NT2/D1 (cell line): ENCODE data around the gene CENPN.

ENCODE experiments used
- DNase-seq: peaks from one replicate; pipeline ENCODE4 v3.0.0-alpha.2; 2011; ENCODE audit warnings: low read depth, low spot score
- H3K27me3 ChIP-seq: 2 replicates; pipeline ENCODE4 v1.6.0; 2011; ENCODE audit warnings: mild to moderate bottlenecking; ENCODE audit not compliant: insufficient read length, insufficient read depth
- H3K36me3 ChIP-seq: 2 replicates; pipeline ENCODE4 v1.6.1; 2011; ENCODE audit warnings: mild to moderate bottlenecking, low read length, mixed read lengths; ENCODE audit not compliant: insufficient read depth, insufficient read length
- H3K4me1 ChIP-seq: 2 replicates; pipeline ENCODE4 v1.5.1; 2011; ENCODE audit not compliant: insufficient read depth, insufficient read length
- H3K4me3 ChIP-seq: 2 replicates; pipeline ENCODE4 v1.5.1; 2011; ENCODE audit warnings: low read depth; ENCODE audit not compliant: insufficient read length
- H3K9ac ChIP-seq: 2 replicates; pipeline ENCODE4 v1.6.0; 2011; ENCODE audit warnings: low read depth; ENCODE audit not compliant: insufficient read length
- H3K9me3 ChIP-seq: 2 replicates; pipeline ENCODE4 v1.5.1; 2011; ENCODE audit warnings: mild to moderate bottlenecking, low read length; ENCODE audit not compliant: insufficient read depth
- SUZ12 ChIP-seq: IDR thresholded peaks from 2 replicates; pipeline ENCODE4 v1.6.1; 2011; ENCODE audit not compliant: insufficient read length, insufficient read depth; ENCODE audit errors: extremely low read depth
- YY1 ChIP-seq: IDR thresholded peaks from 2 replicates; pipeline ENCODE4 v1.6.1; 2011; ENCODE audit not compliant: insufficient read length, insufficient read depth
- ZNF274 ChIP-seq: IDR thresholded peaks from 2 replicates; pipeline ENCODE4 v1.6.1; 2011; ENCODE audit warnings: mild to moderate bottlenecking, low read depth, low read length

Gene CENPN

GRCh38 chr16:80991792-80992430, 15.1 kb upstream of the CENPN start:
- no peak overlapping the region for H3K9ac ChIP-seq
- TF ChIP-seq SUZ12 (no peak), YY1 (no peak), ZNF274 (no peak)
- H3K4me1 ChIP-seq, result no peaks in the 10 kb centered on the region
- H3K9me3 ChIP-seq, result no peaks in the 10 kb centered on the region
- no peaks in the 10 kb centered on the region for H3K27me3 ChIP-seq
- no peak for DNase-seq
- H3K36me3 ChIP-seq, result peaks cover 16% of the 10 kb centered on the region
- no peak overlapping the region for H3K4me3 ChIP-seq

- Histone ChIP-seq H3K9ac (no peak overlapping the region), H3K4me3 (no peak overlapping the region), H3K27me3 (no peaks in the 10 kb centered on the region), H3K4me1 (no peaks in the 10 kb centered on the region), H3K9me3 (no peaks in the 10 kb centered on the region), H3K36me3 (peaks cover 16% of the 10 kb centered on the region)
- DNase-seq, result no peak
- TF ChIP-seq YY1, result no peak
- TF ChIP-seq SUZ12, result no peak
- no peak for TF ChIP-seq ZNF274
These were observed 14.2 kb upstream of the CENPN start for GRCh38 chr16:80992676-80993293.

- Histone ChIP-seq H3K4me3 (no peak overlapping the region), H3K9me3 (no peaks in the 10 kb centered on the region), H3K36me3 (peaks cover 16% of the 10 kb centered on the region), H3K4me1 (no peaks in the 10 kb centered on the region), H3K9ac (no peak overlapping the region), H3K27me3 (no peaks in the 10 kb centered on the region)
- DNase-seq, result no peak
- no peak for TF ChIP-seq SUZ12
- no peak for TF ChIP-seq YY1
- no peak for TF ChIP-seq ZNF274
These were observed 13.7 kb upstream of the CENPN start for GRCh38 chr16:80993307-80993706.

GRCh38 chr16:80993834-80994233, 13.2 kb upstream of the CENPN start:
- no peaks in the 10 kb centered on the region for H3K4me1 ChIP-seq
- no peak overlapping the region for H3K9ac ChIP-seq
- H3K4me3 ChIP-seq, result no peak overlapping the region
- TF ChIP-seq YY1 (no peak), SUZ12 (no peak), ZNF274 (no peak)
- no peak for DNase-seq
- peaks cover 16% of the 10 kb centered on the region for H3K36me3 ChIP-seq
- H3K27me3 ChIP-seq, result no peaks in the 10 kb centered on the region
- no peaks in the 10 kb centered on the region for H3K9me3 ChIP-seq

GRCh38 chr16:80994451-80994850, 12.6 kb upstream of the CENPN start:
- no peak for DNase-seq
- no peak overlapping the region for H3K4me3 ChIP-seq
- no peaks in the 10 kb centered on the region for H3K9me3 ChIP-seq
- TF ChIP-seq SUZ12 (no peak), YY1 (no peak), ZNF274 (no peak)
- H3K36me3 ChIP-seq, result peaks cover 16% of the 10 kb centered on the region
- H3K4me1 ChIP-seq, result no peaks in the 10 kb centered on the region
- no peak overlapping the region for H3K9ac ChIP-seq
- no peaks in the 10 kb centered on the region for H3K27me3 ChIP-seq

- Histone ChIP-seq H3K9me3 (no peaks in the 10 kb centered on the region), H3K36me3 (peaks cover 17% of the 10 kb centered on the region), H3K4me3 (no peak overlapping the region), H3K4me1 (no peaks in the 10 kb centered on the region), H3K9ac (no peak overlapping the region), H3K27me3 (no peaks in the 10 kb centered on the region)
- DNase-seq, result no peak
- TF ChIP-seq ZNF274 (no peak), SUZ12 (no peak), YY1 (no peak)
These were observed 10.3 kb upstream of the CENPN start for GRCh38 chr16:80996688-80997138.

- no peak overlapping the region for H3K4me3 ChIP-seq
- H3K36me3 ChIP-seq, result peaks cover 15% of the 10 kb centered on the region
These were observed 9.7 kb upstream of the CENPN start for GRCh38 chr16:80997139-80997798.

More at GRCh38 chr16:80997139-80997798, 9.7 kb upstream of the CENPN start:
- H3K27me3 ChIP-seq, result no peaks in the 10 kb centered on the region
- no peaks in the 10 kb centered on the region for H3K4me1 ChIP-seq
- TF ChIP-seq ZNF274, result no peak
- no peak for TF ChIP-seq SUZ12
- no peak for TF ChIP-seq YY1
- H3K9ac ChIP-seq, result no peak overlapping the region
- DNase-seq, result no peak
- no peaks in the 10 kb centered on the region for H3K9me3 ChIP-seq
